Epidermal melanocyte (primary cell): ENCODE data around the gene ESR1.

Experiments
- DNase-seq: peaks from one replicate; pipeline ENCODE4 v3.0.0; 2011; ENCODE audit warnings: low spot score; ENCODE audit not compliant: insufficient read length

Gene ESR1

DNA sequence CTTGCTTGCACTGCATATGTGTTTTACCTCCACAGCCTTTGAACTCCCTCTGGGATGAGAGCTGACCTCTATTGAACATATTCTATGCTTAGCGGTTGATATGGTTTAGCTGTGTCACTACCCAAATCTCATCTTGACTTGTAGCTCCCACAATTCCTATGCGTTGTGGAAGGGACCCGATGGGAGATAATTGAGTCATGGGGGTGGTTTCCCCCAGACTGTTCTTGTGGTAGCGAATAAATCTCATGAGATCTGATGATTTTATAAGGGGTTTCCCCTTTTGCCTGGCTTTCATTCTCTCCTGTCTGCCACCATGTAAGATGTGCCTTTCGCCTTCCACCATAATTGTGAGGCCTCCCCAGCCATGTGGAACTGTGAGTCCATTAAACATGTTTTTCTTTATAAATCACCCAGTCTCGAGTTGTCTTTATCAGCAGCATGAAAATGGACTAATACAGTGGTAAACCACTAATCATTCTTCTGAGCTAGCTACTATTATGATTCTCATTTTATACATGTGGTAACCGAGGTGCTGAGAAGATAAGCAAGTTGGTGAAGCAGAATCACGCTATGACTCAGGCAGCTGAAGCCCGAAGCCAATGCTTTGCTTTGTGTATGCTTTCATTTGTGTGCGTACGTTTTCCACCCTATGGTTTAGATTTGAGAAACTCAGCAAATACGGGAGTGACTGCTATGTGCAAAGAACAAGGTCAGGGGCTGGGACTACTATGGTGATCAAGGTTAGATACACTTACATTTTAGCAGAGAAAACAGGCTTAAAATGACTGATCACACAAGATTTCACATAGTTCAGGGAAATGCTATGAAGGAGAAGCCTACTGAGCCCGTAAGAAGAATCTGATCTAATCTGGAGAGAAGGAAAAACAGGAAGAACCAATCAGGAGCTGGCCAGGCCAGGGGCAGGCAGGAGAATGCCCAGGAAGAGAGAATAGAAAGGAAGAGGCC is 363.5 kb downstream of the ESR1 start:
- no peak for DNase-seq

DNA sequence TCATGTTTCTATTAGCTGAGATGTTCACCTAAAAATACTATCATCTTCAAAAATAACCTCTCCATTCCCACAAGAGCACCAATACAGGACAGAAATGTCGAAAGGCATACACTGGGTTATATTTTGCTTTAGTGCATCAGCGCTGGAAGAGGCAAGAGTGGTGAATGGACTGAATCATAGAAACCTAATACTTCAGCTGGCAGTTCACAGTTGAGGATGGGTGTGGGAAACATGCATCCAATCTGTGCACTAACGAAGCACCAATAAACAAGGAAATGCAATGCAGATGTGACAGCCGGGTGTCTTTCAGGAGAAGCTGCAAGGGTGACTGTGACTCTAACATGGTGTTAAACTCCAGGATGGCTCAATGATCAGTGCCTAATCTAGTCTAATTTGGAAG is 365.8 kb downstream of the ESR1 start:
- DNase-seq = no peak

DNA sequence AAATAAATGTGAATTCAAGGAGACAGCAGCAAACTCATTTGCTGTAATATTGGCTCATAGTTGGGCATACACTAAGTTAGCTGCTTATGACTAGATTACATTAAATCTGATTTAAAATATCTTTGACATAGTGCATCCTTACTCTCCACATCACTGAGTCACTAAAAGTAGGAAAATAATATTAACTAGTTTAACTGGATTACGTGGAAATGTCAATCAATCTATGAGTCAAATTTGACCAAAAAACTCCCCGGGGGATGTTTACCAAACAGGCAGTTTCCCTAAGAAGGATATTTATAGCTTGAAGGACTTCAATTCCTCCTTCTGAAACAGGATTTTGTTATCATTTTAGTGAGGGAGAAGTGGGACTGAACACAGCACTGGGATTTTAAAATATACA is 366.5 kb downstream of the ESR1 start:
- DNase-seq = no peak

DNA sequence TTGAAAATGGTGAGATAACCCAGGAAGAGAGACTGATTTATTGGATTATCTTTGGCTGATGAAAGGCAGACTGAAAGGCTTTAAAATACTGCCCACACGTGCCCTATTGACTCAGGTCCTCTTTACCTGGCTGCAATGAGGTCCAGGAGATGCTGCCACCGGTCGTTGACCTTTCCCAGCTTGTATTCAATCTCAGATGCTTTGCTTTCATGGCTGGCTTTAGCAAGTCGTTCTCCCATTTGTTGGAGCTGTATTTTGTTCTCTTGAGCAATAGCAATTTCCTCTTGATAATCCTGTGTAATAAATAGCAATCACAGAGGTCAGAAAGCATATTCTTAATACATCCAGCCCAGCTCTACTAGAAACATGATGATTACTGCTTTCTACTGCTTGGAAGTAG is 368.8 kb downstream of the ESR1 start:
- DNase-seq = no peak
